ENCODE data around the gene TUBB1.
A peak's percentile ranks its signal among the peaks of the same experiment; 100 is the strongest.
"Not testable (repeated sequence)": the region's sequence is repeated elsewhere in the genome, so short reads cannot be mapped to it uniquely, and the experiment has no call there.

Gene TUBB1

DNA sequence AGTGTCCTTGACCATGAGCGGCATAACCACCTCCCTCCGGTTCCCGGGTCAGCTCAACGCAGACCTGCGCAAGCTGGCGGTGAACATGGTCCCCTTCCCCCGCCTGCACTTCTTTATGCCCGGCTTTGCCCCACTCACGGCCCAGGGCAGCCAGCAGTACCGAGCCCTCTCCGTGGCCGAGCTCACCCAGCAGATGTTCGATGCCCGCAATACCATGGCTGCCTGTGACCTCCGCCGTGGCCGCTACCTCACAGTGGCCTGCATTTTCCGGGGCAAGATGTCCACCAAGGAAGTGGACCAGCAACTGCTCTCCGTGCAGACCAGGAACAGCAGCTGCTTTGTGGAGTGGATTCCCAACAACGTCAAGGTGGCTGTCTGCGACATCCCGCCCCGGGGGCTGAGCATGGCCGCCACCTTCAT, 4.9 kb downstream of the TUBB1 start:
- no peak for DNase-seq

- no peak for DNase-seq
These were observed 5.9 kb downstream of the TUBB1 start for GRCh38 chr20:59025086-59025485.

DNA sequence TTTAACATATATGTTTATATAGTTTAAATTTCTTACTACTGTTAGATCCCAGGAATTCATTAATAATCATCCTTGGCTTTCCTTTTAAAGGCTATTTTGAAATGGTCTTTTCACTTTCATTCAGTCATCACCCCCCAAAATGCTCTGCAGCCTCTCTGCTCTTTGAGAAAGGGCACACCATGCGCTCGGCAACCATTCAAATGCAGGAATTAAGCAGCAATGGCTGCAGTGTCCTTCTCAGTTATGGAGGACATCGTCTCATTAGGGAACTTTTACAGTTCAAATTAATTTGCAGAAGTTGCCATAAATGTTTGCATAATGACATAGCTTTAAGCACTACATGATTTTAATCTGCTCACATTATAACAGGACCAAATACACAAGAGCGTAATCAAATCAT, 6.3 kb downstream of the TUBB1 start:
- DNase-seq = no peak

DNA sequence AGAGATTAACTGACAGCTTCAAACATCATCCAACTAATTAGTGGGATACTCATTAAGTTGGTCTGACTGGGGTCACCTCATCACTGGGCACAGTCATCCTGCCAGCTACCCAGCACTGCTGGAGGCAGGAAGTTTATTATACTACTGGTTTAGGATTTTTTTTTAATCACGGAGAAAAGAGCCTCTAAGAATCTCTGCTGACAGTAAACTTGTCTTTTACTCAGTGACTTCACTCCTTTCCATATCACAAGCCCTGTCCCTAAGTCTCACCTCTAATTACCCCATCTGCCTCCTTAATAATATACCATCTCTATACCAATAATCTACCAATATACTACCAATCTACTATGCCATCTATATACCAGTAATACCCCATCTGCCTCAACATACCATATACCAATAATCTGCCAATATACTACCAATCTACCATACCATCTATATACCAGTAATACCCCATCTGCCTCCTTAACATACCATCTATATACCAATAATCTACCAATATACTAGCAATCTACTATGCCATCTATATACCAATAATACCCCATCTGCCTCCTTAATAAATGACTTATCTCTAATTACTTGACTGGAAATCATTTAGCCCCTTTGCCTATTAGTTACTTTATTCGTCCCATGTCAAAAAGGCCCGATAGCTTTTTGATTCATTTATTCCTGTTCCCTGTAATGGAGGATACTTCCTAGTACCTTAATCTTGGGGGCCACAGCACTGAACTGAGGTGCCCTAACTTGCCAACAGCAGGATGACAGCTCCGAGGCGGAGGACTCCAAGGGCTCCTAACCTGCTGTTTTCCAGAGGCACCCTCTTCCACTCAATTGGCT, 7.9 kb downstream of the TUBB1 start:
- DNase-seq = no peak

GRCh38 chr20:59027741-59028320, 8.6 kb downstream of the TUBB1 start:
- no peak for DNase-seq

DNA sequence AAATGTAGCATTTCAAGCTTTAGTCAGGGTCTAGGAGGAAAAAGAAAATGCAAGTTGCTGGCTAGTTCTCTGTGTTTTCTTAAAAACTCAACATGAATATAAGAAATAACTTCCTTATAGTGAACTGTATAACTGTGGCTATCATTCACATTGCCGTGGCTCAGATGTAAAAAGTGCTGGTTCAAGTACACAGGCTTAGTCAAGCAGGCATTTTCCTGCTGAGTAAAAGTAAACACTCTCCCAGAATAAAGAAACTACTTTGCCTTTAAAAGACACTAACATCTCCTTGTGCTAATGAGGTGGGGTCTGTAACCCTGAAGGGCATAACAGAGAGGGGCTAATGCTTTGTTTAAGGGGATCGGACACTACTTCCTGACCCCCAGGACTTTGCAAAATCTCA, 9.6 kb downstream of the TUBB1 start:
- DNase-seq = no peak

- no peak for DNase-seq
These were observed 11.8 kb downstream of the TUBB1 start for GRCh38 chr20:59030911-59031563.

DNA sequence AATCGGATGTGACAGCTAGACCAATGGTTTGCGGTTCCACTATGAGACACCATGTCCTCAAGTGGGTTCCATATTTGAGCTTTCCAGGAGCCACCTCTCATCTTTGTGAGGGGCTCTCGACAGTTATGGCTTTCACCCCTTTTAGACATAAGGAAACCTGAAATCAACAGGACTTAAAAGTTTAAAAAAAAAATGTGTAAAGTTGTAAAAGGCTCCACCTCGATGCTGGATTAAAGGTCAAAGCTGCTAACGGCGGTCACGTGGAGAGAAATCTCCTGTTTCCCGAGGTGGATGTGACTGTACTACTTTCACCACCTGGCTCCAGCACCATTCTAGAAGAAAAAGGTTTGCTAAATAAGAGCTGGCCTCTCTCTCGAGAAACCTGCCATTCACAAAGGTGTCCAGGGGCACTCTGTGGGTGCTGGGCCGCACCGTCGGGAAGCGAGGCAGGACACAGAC, 12.4 kb downstream of the TUBB1 start:
- DNase-seq = no peak

- DNase-seq = peak; percentile 96
These were observed 12.9 kb downstream of the TUBB1 start, which contains the start of gene ATP5F1E for GRCh38 chr20:59032023-59032712. Gene ATP5F1E, minus strand, starts transcription at chr20:59032335. Its CDS starts 84 bp downstream, at chr20:59032251.

DNA sequence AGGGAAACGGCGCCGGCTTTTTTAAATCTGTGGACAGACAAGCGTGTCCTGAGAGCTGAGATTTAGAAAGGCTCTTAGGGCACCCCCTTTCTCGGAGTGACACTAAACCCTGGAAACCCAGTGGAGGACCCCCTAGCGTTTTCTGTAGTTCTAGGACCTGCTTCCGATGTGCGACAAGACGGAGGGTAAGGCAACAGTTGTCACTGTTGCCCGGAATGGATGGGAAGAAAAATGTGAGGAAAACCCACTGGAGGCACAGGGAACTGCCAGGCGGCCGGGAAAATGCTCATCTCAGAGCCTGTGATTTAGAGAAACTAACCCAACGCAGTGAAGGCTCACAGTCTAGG, 13.5 kb downstream of the TUBB1 start:
- no peak for DNase-seq

DNA sequence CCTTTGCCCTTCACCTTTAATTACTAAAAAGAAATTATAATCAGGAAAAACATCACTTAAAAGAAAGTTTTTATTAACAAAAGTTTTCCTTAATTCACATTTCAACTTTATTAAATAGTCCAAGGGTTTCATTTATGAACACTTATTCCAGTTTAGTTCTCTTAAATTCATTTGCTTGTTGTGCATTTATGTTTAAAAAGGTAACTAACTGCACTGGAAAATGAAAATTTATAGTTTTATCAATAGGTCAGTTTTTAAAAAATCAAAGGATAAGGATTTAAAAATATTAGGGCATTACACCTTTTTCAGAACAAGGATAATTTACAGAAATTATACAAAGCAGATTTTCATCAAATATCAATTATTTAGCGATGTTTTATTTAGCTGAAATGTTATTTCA, 13.9 kb downstream of the TUBB1 start:
- no peak for DNase-seq

GRCh38 chr20:59033616-59034165, 14.5 kb downstream of the TUBB1 start:
- DNase-seq = no peak

GRCh38 chr20:59035381-59035780, 16.2 kb downstream of the TUBB1 start:
- DNase-seq = no peak

GRCh38 chr20:59037386-59037785, 18.2 kb downstream of the TUBB1 start:
- DNase-seq = no peak

- DNase-seq = no peak
These were observed 20.0 kb downstream of the TUBB1 start for GRCh38 chr20:59039233-59039632.

DNA sequence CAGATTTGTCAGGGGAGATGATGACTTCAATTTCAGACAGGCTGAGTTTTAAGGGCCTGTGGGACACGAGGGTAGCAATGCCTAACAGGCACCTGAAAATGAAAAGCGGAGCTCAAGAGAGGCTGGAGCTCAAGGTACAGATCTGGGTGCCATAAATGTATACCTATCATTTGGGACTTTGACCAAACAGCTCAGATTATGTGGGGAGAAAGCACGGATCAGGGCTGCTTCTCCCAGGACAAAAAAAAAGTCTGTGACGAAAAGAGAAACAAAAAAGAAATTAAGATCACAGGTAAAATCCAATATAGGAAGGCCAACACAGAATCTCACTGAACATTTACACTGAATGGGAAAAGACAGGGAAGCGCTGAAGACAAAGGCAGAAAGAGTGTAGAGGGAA, 21.4 kb downstream of the TUBB1 start:
- no peak for DNase-seq

- DNase-seq = not testable (repeated sequence)
These were observed 22.3 kb downstream of the TUBB1 start for GRCh38 chr20:59041487-59041886.

DNA sequence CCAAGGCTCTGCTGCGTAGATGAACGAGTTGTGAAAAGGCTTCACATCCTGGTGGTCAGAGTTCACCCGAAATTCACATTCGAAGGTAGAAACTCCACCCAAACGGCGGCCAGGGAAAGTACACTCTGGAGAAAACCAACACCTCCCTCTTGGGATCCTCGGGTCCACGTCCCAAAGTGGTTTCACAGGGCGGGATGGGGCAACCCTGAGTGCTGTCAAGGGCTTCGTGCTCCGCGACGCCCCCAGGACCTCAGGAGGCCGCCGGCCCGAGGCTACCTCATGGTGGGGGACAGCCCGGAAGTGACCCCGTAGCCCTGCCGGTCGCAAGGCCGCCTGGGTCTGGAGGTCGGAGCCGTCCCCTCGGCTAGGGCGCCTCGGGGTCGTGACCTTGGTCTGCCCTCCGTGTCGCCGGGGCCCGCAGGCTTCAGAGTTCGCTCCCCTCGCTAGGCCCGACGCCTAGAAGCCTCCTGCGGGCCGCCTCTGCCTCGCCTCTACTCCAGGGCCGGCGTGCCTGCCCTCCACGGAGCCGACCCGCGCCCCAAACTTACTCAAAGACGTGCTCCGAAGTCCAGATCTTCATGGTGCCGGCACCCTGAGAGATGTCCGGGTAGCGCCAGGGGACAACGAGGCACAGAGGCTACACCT, 23.0 kb downstream of the TUBB1 start, which contains the start of gene PRELID3B:
Gene PRELID3B, minus strand, starts transcription at position 636 of the 645 bp plus-strand sequence. Its CDS starts 56 bp downstream, at position 580.
- DNase-seq = no peak

- peak; percentile 94 for DNase-seq
These were observed 23.8 kb downstream of the TUBB1 start for GRCh38 chr20:59042796-59043631.

- no peak for DNase-seq
These were observed 24.5 kb downstream of the TUBB1 start for GRCh38 chr20:59043698-59044097.

DNA sequence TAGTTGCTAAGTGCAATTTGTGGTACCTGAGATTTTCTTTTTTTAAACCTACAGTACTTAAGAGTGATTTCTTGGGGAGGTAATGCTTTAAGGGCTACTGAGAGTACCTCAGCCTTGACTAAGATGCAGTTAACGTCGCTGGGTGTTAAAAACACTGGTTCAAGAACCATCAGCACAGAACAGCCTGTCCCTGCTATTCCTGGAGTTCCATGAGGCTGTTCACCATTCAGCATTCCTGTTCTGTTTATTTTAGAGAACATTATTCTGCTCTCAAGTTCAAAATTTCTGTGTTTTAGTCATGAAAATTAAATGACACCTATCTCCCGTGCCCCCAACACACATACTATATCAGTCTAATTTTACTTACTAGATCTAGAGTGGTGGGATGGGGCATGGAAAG, 25.1 kb downstream of the TUBB1 start:
- DNase-seq = no peak

Data from stimulated activated CD4-positive, alpha-beta T cell treated with anti-CD3 and anti-CD28 coated beads, Interleukin-4, amount 100 ng/mL, for 24 hours (primary cell).